Psoas muscle (tissue), 8 donors: ENCODE results near the gene ABCC12. TPM values are rescaled to one million over a fixed set of nuclear protein-coding genes. Genes with fewer than 3 reads are reported as not detected.

Experiments
- ATAC-seq, 4 donors: fragments of 200-7000 bp; cut with Tn5 transposase; one replicate each; pipeline ENCODE4 v1.9.1; 2020; ENCODE audit warnings: moderate library complexity in 3 of 4, mild to moderate bottlenecking in 2 of 4
- DNase-seq, 2 donors: peaks; one replicate each; pipeline ENCODE4 v3.0.0-alpha.2; 2020
- H3K27ac ChIP-seq: fragments of 200-600 bp; one replicate; pipeline ENCODE4 v1.8.0; 2022
- H3K27me3 ChIP-seq, 3 donors: fragments of 200-600 bp in 1 of 3; one replicate each; pipeline versions ENCODE4 v1.6.1 to v1.8.0; 2013 to 2022; ENCODE audit warnings: low read length in 2 of 3, mild to moderate bottlenecking in 2 of 3, moderate library complexity in 1 of 3; ENCODE audit not compliant: insufficient read depth in 3 of 3
- H3K36me3 ChIP-seq, 2 donors: fragments of 200-600 bp in 1 of 2; one replicate each; pipeline versions ENCODE4 v1.6.1 to v1.8.0; 2013 to 2022; ENCODE audit warnings: low read depth in 1 of 2, mild to moderate bottlenecking in 1 of 2, moderate library complexity in 1 of 2; ENCODE audit not compliant: insufficient read depth in 1 of 2
- H3K4me1 ChIP-seq: fragments of 200-600 bp; one replicate; pipeline ENCODE4 v1.8.0; 2022
- H3K4me3 ChIP-seq: fragments of 200-600 bp; one replicate; pipeline ENCODE4 v1.8.0; 2022; ENCODE audit warnings: mild to moderate bottlenecking
- H3K9me3 ChIP-seq: fragments of 200-600 bp; one replicate; pipeline ENCODE4 v1.8.0; 2022
- CTCF ChIP-seq: fragments of 200-600 bp; IDR thresholded peaks from one replicate; pipeline ENCODE4 v1.8.0; 2022; ENCODE audit warnings: antibody characterized with exemption
- WGBS, 3 donors: extraction: QIAGEN DNeasy Blood & Tissue Kit; methylation state at CpG; one replicate each; pipeline versions ENCODE4 v1.1.6 to v1.1.7; 2013; 5-methylcytosine and 5-hydroxymethylcytosine counted together
- intact Hi-C, 2 donors: fragments of 100-400 bp; cut with DNase I; formaldehyde crosslinking; loops; one replicate each; pipeline versions ENCODE4 v1.11.0 to v1.14.2; 2022
- polyA plus RNA-seq, 3 donors: library from polyadenylated mRNA; stranded (reverse); fragments of 200-250 nt; gene quantifications; one replicate each; pipeline ENCODE4 v1.2.3, GENCODE V29; 2013
- total RNA-seq, 4 donors: library from RNA; stranded (reverse); fragmentation: NEBNext Ultra II Directional in 2 of 4; extraction: Animal tissue kit (Norgen Biotek cat#: 25700) in 2 of 4; gene quantifications; one replicate each; pipeline versions ENCODE4 v1.2.1 to v1.2.4, GENCODE V29; 2021 to 2023
- donor health status: healthy with polysubstance abuse.
- donor health status: DM: no; HTN: no; CAD: no; lungs with moderate emphysema.
- donor health status: Bipolar disorder and iron deficiency.
- donor health status: healthy.
- donor health status: DM: yes; HTN: yes; CAD: no.
- donor health status: DM: no; HTN: no; CAD: no.
- donor health status: DM: no; HTN: no; CAD: no.
- donor health status: DM: yes; HTN: yes; CAD: no.

Gene ABCC12
- total and polyA plus RNA-seq, 7 donors, result 0.07 to 0.94 (median 0.34) TPM

- intact Hi-C loops, result no loop called here
- H3K27ac ChIP-seq, result no peak overlapping the region
- ATAC-seq, result no peak
Measured at GRCh38 chr16:48106446-48106845, 49.3 kb downstream of the ABCC12 start.

More at GRCh38 chr16:48106446-48106845, 49.3 kb downstream of the ABCC12 start:
- Histone ChIP-seq H3K4me1 (no peaks in the 10 kb centered on the region), H3K4me3 (no peak overlapping the region), H3K9me3 (no peaks in the 10 kb centered on the region), H3K36me3 (no peaks in the 10 kb centered on the region), H3K27me3 (no peaks in the 10 kb centered on the region)
- WGBS, 3 donors, result 75 to 91% (median 76%) methylated on average over 3 of the region's 3 CpGs
- no peak for DNase-seq
- TF ChIP-seq CTCF, result no peak

Other genes with a start within 250 kb of the ABCC12 start
- 10 to 100 TPM; 46.5 to 68.0 (median 59.3) TPM for gene LONP2, start 88.3 kb upstream of the ABCC12 start, total RNA-seq
- 10 to 100 TPM; 15.2 to 32.8 (median 16.4) TPM for gene LONP2, start 88.3 kb upstream of the ABCC12 start, polyA plus RNA-seq
- gene ABCC11, start 91.5 kb upstream of the ABCC12 start, total RNA-seq, result under 1 TPM in 3 of 4 donors, not detected in 1; 0.18 to 0.22 (median 0.21) TPM
- gene ABCC11, start 91.5 kb upstream of the ABCC12 start, polyA plus RNA-seq, result under 1 TPM; 0.05 to 0.12 (median 0.11) TPM
- 10 to 100 TPM; 16.2 to 26.0 (median 18.6) TPM for gene SIAH1, start 229.4 kb upstream of the ABCC12 start, total RNA-seq
- 10 to 100 TPM; 10.4 to 19.0 (median 16.2) TPM for gene SIAH1, start 229.4 kb upstream of the ABCC12 start, polyA plus RNA-seq